ENCODE data around the gene ATP2B1.

DNA sequence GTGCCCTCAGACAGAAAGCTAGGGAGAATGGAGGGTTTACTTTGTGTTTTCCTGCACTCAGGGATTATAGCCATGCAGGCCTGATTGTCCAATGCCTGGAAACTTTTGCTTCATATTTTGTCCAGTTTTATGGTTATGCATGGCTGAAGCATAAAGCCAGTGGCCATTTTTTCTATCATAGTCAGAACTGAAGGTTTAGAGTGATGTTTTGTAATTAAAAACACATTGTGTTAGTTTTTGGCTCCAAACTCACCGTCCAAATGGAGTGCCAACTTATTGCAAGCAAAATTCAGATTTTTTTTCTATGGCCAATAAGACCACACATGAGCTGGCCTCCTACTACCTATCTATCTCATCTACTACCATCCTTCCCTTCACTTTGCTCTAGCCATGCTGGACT is 40.2 kb upstream of the ATP2B1 start:
- TF ChIP-seq CTCF (IDR thresholded peaks at IDR 0.05) (no peak), POLR2A (IDR thresholded peaks at IDR 0.05) (no peak), POLR2AphosphoS5 (IDR thresholded peaks at IDR 0.05) (no peak)

All from suprapubic skin (tissue), 4 donors.